GM12874 (cell line): ENCODE data around the gene SPNS3.

Experiments
- CTCF ChIP-seq: IDR thresholded peaks from 2 replicates; pipeline ENCODE4 v1.5.1; 2011; ENCODE audit warnings: low read depth, mild to moderate bottlenecking, control low read depth, low read length, moderate library complexity; ENCODE audit not compliant: insufficient read depth

The SPNS3 gene

GRCh38 chr17:4411201-4411600, 22.5 kb upstream of the SPNS3 start:
- TF ChIP-seq CTCF, result no peak

- peak; percentile 93 for TF ChIP-seq CTCF
These were observed 20.6 kb upstream of the SPNS3 start for GRCh38 chr17:4412933-4413831.

DNA sequence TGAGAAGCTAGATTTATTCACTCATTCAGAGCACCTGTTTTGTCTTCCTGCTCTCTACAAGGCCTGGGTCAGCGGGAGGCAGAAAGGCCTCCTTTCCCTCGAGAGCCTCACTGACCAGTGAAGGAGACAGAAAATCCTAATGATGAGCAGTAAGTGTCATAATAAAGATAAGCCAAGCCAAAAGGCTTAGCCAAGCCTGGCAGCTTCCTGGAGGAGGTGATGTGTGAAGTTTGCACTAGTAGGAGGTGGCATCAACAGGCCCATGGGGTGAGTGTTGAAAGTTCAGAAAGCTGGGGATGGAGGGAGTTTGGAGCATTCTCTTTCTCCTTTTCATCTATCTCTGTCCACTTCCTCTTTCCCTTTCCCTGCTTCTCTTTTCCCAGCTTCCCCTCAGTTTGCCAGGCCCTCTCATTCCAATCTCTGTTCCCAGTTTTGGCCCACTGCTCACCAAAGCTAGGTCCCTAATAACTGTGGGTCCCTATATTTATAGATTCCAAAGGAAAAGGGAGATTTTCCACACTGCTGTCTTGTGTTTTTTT, 16.5 kb upstream of the SPNS3 start:
- TF ChIP-seq CTCF, result no peak

DNA sequence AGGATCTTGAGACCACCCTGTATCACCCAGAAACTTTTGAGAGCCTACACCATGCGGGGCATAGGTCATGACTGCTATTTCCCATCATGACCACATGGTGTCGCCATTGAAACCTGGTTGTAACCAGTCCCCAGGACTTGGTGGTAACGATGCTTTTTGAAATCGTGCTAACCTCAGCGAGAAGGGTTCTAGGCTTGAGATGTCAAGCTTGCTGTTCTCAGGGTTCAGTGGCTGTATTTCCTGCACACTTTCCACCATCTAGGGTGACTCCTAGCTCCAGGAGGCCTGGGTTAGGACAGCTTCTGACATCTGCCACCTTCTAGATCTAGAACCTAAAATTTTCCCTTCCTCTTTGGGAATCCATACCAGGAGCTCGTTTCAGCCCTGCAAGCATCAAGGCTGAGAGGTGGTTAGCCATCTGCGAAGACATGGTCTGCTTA, 13.0 kb upstream of the SPNS3 start:
- peak; percentile 87 for TF ChIP-seq CTCF

DNA sequence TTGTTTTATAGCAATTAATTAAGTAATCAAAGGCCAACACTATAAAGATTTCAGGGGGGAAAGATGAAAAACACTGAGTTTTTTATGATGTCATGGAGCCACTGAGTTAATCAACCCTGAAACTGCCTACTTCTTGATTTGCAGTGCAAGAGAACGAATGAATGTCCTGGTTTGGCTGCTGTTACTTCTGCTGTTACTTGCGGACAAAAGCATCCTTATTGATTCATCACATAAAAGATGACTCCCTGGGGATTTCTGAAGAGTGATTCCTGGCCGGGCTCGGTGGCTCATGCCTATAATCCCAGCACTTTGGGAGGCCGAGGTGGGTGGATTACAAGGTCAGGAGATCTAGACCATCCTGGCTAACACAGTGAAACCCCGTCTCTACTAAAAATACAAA, 10.9 kb upstream of the SPNS3 start:
- TF ChIP-seq CTCF, result no peak

GRCh38 chr17:4425398-4425797, 8.3 kb upstream of the SPNS3 start:
- TF ChIP-seq CTCF, result no peak

- no peak for TF ChIP-seq CTCF
These were observed 7.1 kb upstream of the SPNS3 start for GRCh38 chr17:4426499-4427208.
